Transverse colon (tissue), 4 donors: ENCODE results near the gene SMAD7.

Experiments
- POLR2A ChIP-seq: fragments of 450-650 bp; IDR thresholded peaks from one replicate; pipeline ENCODE4 v1.6.1; 2016; ENCODE audit warnings: antibody characterized with exemption, mild to moderate bottlenecking, moderate library complexity
- POLR2AphosphoS5 ChIP-seq, 3 donors: sonication (generic); formaldehyde crosslinking; IDR thresholded peaks; one replicate each; pipeline ENCODE4 v1.6.1; 2016; ENCODE audit warnings: antibody characterized with exemption in 3 of 3
- TF ChIP-seq, protein P1 (sequence below), 5 experiments: fragments of 200-600 bp in 3 of 5; fragments of 450-650 bp in 2 of 5; sonication (generic) in 3 of 5; IDR thresholded peaks; 1 replicate in 2 of 5; 2 replicates in 3 of 5; pipeline ENCODE4 v1.5.1; 2016 to 2017; ENCODE audit warnings: antibody characterized with exemption in 5 of 5, inconsistent platforms in 3 of 5, mild to moderate bottlenecking in 2 of 5, moderate library complexity in 1 of 5

- TF ChIP-seq, protein P1, sequence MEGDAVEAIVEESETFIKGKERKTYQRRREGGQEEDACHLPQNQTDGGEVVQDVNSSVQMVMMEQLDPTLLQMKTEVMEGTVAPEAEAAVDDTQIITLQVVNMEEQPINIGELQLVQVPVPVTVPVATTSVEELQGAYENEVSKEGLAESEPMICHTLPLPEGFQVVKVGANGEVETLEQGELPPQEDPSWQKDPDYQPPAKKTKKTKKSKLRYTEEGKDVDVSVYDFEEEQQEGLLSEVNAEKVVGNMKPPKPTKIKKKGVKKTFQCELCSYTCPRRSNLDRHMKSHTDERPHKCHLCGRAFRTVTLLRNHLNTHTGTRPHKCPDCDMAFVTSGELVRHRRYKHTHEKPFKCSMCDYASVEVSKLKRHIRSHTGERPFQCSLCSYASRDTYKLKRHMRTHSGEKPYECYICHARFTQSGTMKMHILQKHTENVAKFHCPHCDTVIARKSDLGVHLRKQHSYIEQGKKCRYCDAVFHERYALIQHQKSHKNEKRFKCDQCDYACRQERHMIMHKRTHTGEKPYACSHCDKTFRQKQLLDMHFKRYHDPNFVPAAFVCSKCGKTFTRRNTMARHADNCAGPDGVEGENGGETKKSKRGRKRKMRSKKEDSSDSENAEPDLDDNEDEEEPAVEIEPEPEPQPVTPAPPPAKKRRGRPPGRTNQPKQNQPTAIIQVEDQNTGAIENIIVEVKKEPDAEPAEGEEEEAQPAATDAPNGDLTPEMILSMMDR (IDR thresholded peaks at IDR 0.05) = no peak
- TF ChIP-seq POLR2AphosphoS5 (IDR thresholded peaks at IDR 0.05) (no peak), POLR2A (no peak)
These were observed 68.4 kb downstream of the SMAD7 start for GRCh38 chr18:48882379-48882778.
